Measurements from ENCODE around the gene ECM1.

ECM1 gene

DNA sequence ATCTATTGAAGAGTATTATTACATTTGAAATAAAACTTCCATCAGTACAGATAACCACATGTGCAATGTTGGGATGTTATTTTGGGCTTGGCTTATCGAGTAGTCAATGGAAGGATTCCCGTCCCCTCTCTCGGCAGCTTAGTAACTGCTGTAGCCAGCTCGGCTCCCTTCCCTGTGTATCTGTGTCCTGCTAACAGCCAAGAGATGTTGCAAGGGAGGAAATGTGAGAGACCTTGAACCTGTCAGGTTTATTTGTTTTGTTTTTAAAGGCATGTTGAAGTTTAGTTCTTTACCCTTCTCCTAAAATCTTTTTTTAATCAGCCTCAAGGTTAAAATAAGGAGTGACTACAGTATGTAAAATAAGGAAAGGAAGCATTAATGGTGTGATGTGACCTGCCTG, 34.2 kb upstream of the ECM1 start:
- H3K36me3 ChIP-seq (replicated peaks), result peaks cover 18% of the 10 kb centered on the region
- no peaks in the 10 kb centered on the region for H3K27me3 ChIP-seq (replicated peaks)
- TF ChIP-seq, protein P1, sequence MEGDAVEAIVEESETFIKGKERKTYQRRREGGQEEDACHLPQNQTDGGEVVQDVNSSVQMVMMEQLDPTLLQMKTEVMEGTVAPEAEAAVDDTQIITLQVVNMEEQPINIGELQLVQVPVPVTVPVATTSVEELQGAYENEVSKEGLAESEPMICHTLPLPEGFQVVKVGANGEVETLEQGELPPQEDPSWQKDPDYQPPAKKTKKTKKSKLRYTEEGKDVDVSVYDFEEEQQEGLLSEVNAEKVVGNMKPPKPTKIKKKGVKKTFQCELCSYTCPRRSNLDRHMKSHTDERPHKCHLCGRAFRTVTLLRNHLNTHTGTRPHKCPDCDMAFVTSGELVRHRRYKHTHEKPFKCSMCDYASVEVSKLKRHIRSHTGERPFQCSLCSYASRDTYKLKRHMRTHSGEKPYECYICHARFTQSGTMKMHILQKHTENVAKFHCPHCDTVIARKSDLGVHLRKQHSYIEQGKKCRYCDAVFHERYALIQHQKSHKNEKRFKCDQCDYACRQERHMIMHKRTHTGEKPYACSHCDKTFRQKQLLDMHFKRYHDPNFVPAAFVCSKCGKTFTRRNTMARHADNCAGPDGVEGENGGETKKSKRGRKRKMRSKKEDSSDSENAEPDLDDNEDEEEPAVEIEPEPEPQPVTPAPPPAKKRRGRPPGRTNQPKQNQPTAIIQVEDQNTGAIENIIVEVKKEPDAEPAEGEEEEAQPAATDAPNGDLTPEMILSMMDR (IDR thresholded peaks at IDR 0.05; ENCODE audit: low read depth, low read length, missing control alignments), result no peak
- H3K4me3 ChIP-seq (ENCODE audit: low read depth, low read length), result no peak overlapping the region
- no peak overlapping the region for H3K27ac ChIP-seq
- DNase-seq, result no peak
- in situ Hi-C loops (cut with HindIII; ENCODE audit: low pct_ligation_motif_present, low sequenced_read_pairs), result no loop called here

DNA sequence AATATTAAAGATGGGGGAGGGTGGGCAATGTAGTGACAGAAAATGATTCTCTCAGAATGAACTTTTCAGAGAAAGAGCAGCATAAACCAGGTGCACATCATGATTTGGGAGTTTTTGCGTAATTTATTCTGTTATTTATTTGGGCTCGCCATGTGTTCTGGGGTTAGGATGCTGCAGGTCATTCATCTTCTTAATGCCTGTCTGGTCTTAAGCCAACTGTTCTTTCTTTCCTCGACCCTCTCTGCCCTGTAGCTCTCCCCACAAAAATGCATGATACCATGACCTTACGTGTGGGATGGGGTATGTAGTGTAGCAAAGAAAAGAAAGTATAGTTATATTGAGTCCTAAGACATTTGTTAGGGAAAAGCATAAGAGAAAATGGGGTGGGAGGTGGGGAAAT, 33.0 kb upstream of the ECM1 start:
- in situ Hi-C loops (cut with HindIII; ENCODE audit: low pct_ligation_motif_present, low sequenced_read_pairs), result no loop called here
- TF ChIP-seq, protein P1 (IDR thresholded peaks at IDR 0.05; ENCODE audit: low read depth, low read length, missing control alignments), result no peak
- H3K27me3 ChIP-seq (replicated peaks), result no peaks in the 10 kb centered on the region
- H3K27ac ChIP-seq, result no peak overlapping the region
- no peak for DNase-seq
- peaks cover 18% of the 10 kb centered on the region for H3K36me3 ChIP-seq (replicated peaks)
- H3K4me3 ChIP-seq (ENCODE audit: low read depth, low read length), result no peak overlapping the region

DNA sequence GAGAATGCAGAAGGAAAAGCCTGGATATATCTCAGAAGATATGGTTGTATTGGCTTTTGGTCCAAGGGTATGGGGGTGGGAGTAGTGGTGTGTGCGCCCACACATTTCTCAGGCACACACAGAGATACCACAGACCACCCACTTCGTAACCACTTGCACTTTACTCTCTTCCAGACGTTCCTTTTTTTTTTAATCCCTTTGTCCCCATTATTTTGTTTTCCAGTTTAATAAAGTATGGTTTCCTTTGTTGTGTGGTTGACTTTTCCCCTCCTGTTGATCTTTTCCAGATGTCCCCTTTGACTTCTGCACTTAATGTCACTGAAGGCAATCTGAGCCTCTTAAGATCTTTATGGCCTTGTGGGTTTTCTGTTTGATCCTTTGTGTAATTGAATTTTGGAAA, 31.2 kb upstream of the ECM1 start:
- TF ChIP-seq, protein P1 (IDR thresholded peaks at IDR 0.05; ENCODE audit: low read depth, low read length, missing control alignments), result no peak
- in situ Hi-C loops (cut with HindIII; ENCODE audit: low pct_ligation_motif_present, low sequenced_read_pairs), result no loop called here
- Histone ChIP-seq H3K27me3 (replicated peaks) (no peaks in the 10 kb centered on the region), H3K27ac (no peak overlapping the region), H3K36me3 (replicated peaks) (peaks cover 9% of the 10 kb centered on the region), H3K4me3 (ENCODE audit: low read depth, low read length) (no peak overlapping the region)
- no peak for DNase-seq

DNA sequence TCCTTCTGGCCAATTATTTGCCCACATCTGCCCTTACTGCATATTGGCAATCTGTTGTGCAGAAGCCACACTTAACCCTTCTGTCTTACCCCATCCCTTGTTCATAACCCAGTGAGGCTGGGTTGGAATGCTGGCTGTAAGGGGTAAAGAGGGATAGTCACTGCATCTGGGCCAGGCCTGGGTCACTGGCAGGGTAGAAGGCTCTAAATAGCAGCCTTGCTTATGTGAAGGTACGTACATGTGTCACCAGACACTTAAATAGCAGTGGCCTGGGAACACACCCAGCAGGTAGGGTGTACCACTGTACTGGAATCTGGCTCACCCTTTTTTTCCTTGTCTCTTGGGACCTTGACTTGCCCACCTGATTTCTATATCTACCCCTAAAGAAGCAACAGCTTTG, 30.6 kb upstream of the ECM1 start:
- no peak for DNase-seq
- in situ Hi-C loops (cut with HindIII; ENCODE audit: low pct_ligation_motif_present, low sequenced_read_pairs), result no loop called here
- TF ChIP-seq, protein P1 (IDR thresholded peaks at IDR 0.05; ENCODE audit: low read depth, low read length, missing control alignments), result no peak
- Histone ChIP-seq H3K36me3 (replicated peaks) (peaks cover 3% of the 10 kb centered on the region), H3K27ac (peak overlapping the region; percentile 52), H3K4me3 (ENCODE audit: low read depth, low read length) (no peak overlapping the region), H3K27me3 (replicated peaks) (no peaks in the 10 kb centered on the region)

DNA sequence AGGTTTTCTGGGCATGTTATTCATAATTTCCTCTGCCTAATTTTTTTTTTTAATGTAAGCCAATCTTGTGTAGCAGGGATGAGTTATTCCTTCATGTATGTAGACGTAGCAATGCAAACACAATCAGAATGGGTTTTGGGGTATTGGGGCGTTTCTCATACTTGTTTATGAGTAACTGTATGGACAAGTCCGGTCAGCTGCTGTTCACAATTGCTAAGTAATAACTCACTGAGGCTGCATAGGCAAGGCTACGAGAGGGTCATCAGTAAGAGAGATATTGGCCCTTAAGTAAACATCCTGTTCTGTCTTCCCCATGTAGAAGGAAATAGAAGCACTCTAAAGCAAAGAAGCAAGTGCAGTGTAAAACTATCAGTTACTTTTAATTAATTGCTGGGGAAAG, 30.2 kb upstream of the ECM1 start:
- DNase-seq, result peak; percentile 88
- TF ChIP-seq, protein P1 (IDR thresholded peaks at IDR 0.05; ENCODE audit: low read depth, low read length, missing control alignments), result no peak
- no peak overlapping the region for H3K4me3 ChIP-seq (ENCODE audit: low read depth, low read length)
- H3K36me3 ChIP-seq (replicated peaks), result no peaks in the 10 kb centered on the region
- in situ Hi-C loops (cut with HindIII; ENCODE audit: low pct_ligation_motif_present, low sequenced_read_pairs), result no loop called here
- peak overlapping the region; percentile 52 for H3K27ac ChIP-seq
- no peaks in the 10 kb centered on the region for H3K27me3 ChIP-seq (replicated peaks)

DNA sequence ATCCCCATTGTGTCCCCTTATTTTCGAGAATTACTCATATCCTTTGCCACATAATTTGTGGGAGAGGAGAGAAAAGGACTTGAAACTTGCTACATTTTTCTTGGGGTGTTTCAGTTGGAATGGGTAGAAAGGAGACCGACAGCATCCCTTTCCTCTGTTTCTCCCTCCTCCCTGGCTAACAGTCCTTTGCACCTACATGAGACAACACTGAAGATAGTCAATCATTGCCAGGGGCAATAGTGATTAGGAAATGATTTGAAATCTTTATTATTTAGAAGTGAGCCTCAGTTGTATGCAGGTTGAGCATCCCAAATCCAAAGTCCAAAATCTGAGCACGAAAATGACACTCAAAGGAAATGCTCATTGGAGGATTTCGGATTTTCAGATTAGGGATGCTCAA, 28.5 kb upstream of the ECM1 start:
- Histone ChIP-seq H3K4me3 (ENCODE audit: low read depth, low read length) (no peak overlapping the region), H3K27me3 (replicated peaks) (no peaks in the 10 kb centered on the region), H3K36me3 (replicated peaks) (no peaks in the 10 kb centered on the region), H3K27ac (no peak overlapping the region)
- in situ Hi-C loops (cut with HindIII; ENCODE audit: low pct_ligation_motif_present, low sequenced_read_pairs), result no loop called here
- TF ChIP-seq, protein P1 (IDR thresholded peaks at IDR 0.05; ENCODE audit: low read depth, low read length, missing control alignments), result no peak
- DNase-seq, result no peak
